Endothelial cell (in vitro differentiated cells): ENCODE data around the gene TLCD3A. TPM values are rescaled to one million over a fixed set of nuclear protein-coding genes. Genes with fewer than 3 reads are reported as not detected.

Source experiments
- DNase-seq: peaks from one replicate; pipeline ENCODE4 v3.0.0; 2021; ENCODE audit warnings: low spot score
- H3K27ac Mint-ChIP-seq: one replicate; pipeline ENCODE4 v1.8.0; 2021; ENCODE audit warnings: mixed read lengths, inconsistent platforms; ENCODE audit not compliant: unreplicated experiment
- H3K27me3 Mint-ChIP-seq: one replicate; pipeline ENCODE4 v1.8.0; 2021; ENCODE audit warnings: mild to moderate bottlenecking, moderate library complexity, mixed read lengths, inconsistent platforms; ENCODE audit not compliant: unreplicated experiment
- H3K36me3 Mint-ChIP-seq: one replicate; pipeline ENCODE4 v1.8.0; 2021; ENCODE audit warnings: mild to moderate bottlenecking, low read depth, mixed read lengths, inconsistent platforms; ENCODE audit not compliant: unreplicated experiment
- H3K4me1 Mint-ChIP-seq: one replicate; pipeline ENCODE4 v1.8.0; 2021; ENCODE audit warnings: mild to moderate bottlenecking, mixed read lengths, inconsistent platforms; ENCODE audit not compliant: unreplicated experiment
- H3K4me3 Mint-ChIP-seq: one replicate; pipeline ENCODE4 v1.8.0; 2021; ENCODE audit warnings: mild to moderate bottlenecking, mixed read lengths, inconsistent platforms; ENCODE audit not compliant: unreplicated experiment
- H3K9me3 Mint-ChIP-seq: one replicate; pipeline ENCODE4 v1.8.0; 2021; ENCODE audit warnings: mixed read lengths, inconsistent platforms; ENCODE audit not compliant: unreplicated experiment
- CTCF ChIP-seq: fragments of 200-600 bp; sonication (generic); IDR thresholded peaks from one replicate; pipeline ENCODE4 v1.5.0; 2021; ENCODE audit warnings: antibody characterized with exemption; ENCODE audit not compliant: unreplicated experiment
- long read RNA-seq: library from polyadenylated mRNA; unstranded; transcript quantifications from one replicate; pipeline ENCODE4 v2.0.0, GENCODE V29; 2020; ENCODE audit not compliant: unreplicated experiment
- total RNA-seq: library from RNA; stranded (reverse); fragmentation: NEBNext Ultra II Directional; extraction: Animal tissue kit (Norgen Biotek cat#: 25700); gene quantifications from one replicate; pipeline ENCODE4 v1.2.1, GENCODE V29; 2021; ENCODE audit not compliant: unreplicated experiment

The TLCD3A gene
- total RNA-seq = 24.6 TPM
- long read RNA-seq, partial matches to known transcripts = 1 of 11 reads
- long read RNA-seq, other reads (novel, unspliced or antisense) = 6 of 11 reads

GRCh38 chr17:732067-732901 lies at the start of gene TLCD3A:
TSS of gene TLCD3A (plus strand) at chr17:732596. CDS start at chr17:732648, 52 bp downstream.
- Mint-ChIP-seq H3K27ac (peak within 1 kb of the TSS; percentile 68), H3K27me3 (peaks cover 7% of the 10 kb centered on the region), H3K36me3 (peaks cover 4% of the 10 kb centered on the region), H3K9me3 (no peaks in the 10 kb centered on the region), H3K4me3 (peak within 1 kb of the TSS; percentile 90), H3K4me1 (peaks cover 15% of the 10 kb centered on the region)
- TF ChIP-seq CTCF = no peak
- peak; percentile 63 for DNase-seq

- Mint-ChIP-seq H3K27ac (peak overlapping the region; percentile 13), H3K9me3 (no peaks in the 10 kb centered on the region), H3K4me3 (no peak overlapping the region), H3K36me3 (peaks cover 3% of the 10 kb centered on the region), H3K4me1 (peaks cover 5% of the 10 kb centered on the region), H3K27me3 (peaks cover 2% of the 10 kb centered on the region)
- DNase-seq = no peak
- no peak for TF ChIP-seq CTCF
Observed at GRCh38 chr17:683040-683439, 49.4 kb upstream of the TLCD3A start.

GRCh38 chr17:683499-684254 lies 48.7 kb upstream of the TLCD3A start:
- peaks cover 3% of the 10 kb centered on the region for H3K36me3 Mint-ChIP-seq
- no peaks in the 10 kb centered on the region for H3K9me3 Mint-ChIP-seq
- H3K27me3 Mint-ChIP-seq = peaks cover 2% of the 10 kb centered on the region
- DNase-seq = no peak
- peaks cover 5% of the 10 kb centered on the region for H3K4me1 Mint-ChIP-seq
- no peak for TF ChIP-seq CTCF
- no peak overlapping the region for H3K4me3 Mint-ChIP-seq
- no peak overlapping the region for H3K27ac Mint-ChIP-seq

- H3K27me3 Mint-ChIP-seq = peaks cover 2% of the 10 kb centered on the region
- no peak for TF ChIP-seq CTCF
- no peaks in the 10 kb centered on the region for H3K9me3 Mint-ChIP-seq
- peak overlapping the region; percentile 49 for H3K27ac Mint-ChIP-seq
- no peak overlapping the region for H3K4me3 Mint-ChIP-seq
- H3K4me1 Mint-ChIP-seq = peaks cover 5% of the 10 kb centered on the region
- no peak for DNase-seq
- H3K36me3 Mint-ChIP-seq = peaks cover 3% of the 10 kb centered on the region
Observed at GRCh38 chr17:685006-685405, 47.4 kb upstream of the TLCD3A start.
